ENCODE results near the gene ANKHD1. TPM values are rescaled to one million over a fixed set of nuclear protein-coding genes. Genes with fewer than 3 reads are reported as not detected.

Gene ANKHD1
- total RNA-seq (100 to 1,000 TPM in 5 of 7 donors, 10 to 100 TPM in 2; 72.0 to 141 (median 119) TPM), polyA plus RNA-seq (10 to 100 TPM; 48.3 to 85.5 TPM)
- long read RNA-seq, donor 1, transcript ANKHD1-205 (11 exons, 2,135 nt): major isoform, 6 of 101 reads
- long read RNA-seq, donor 1, partial matches to known transcripts: 84 of 101 reads
- long read RNA-seq, donor 1, other reads (novel, unspliced or antisense): 11 of 101 reads
- long read RNA-seq, donor 2, full-length matches to known transcripts: 14 of 31 reads
- long read RNA-seq, donor 2, partial matches to known transcripts: 17 of 31 reads
- long read RNA-seq, donor 2, other reads (novel, unspliced or antisense): 0 of 31 reads
- long read RNA-seq, donor 3, full-length matches to known transcripts: 15 of 162 reads
- long read RNA-seq, donor 3, partial matches to known transcripts: 100 of 162 reads
- long read RNA-seq, donor 3, other reads (novel, unspliced or antisense): 47 of 162 reads

GRCh38 chr5:140401362-140402257 is at the start of gene ANKHD1:
ANKHD1 (plus strand) TSS chr5:140401833; CDS start chr5:140401968, 135 bp downstream.
- H3K27me3 ChIP-seq: no peaks in the 10 kb centered on the region
- DNase-seq: peak; percentile 98 to 99 (median 98)
- peak within 1 kb of the TSS; percentile 81 to 91 for H3K27ac ChIP-seq
- no peaks in the 10 kb centered on the region for H3K36me3 ChIP-seq
- peak within 1 kb of the TSS; percentile 100 for H3K4me3 ChIP-seq
- no peaks in the 10 kb centered on the region for H3K9me3 ChIP-seq
- WGBS, 3 donors: 0 to 1% (median 0%) methylated on average over 82 to 83 of the region's 83 CpGs
- TF ChIP-seq POLR2A (IDR thresholded peaks at IDR 0.05) (peak; percentile 94), EP300 (IDR thresholded peaks at IDR 0.05) (peak; percentile 90), CTCF (IDR thresholded peaks at IDR 0.05) (peak in 1 of 3 donors; percentile 22)
- H3K4me1 ChIP-seq (ENCODE audit: insufficient read depth): peaks cover 19% of the 10 kb centered on the region
- intact Hi-C loops (cut with DNase I): loop anchor here in 2 of 4 donors (2.0 to 10.0 kb wide), 4 partner anchors 146 to 243 kb away; partner anchors contain the start of genes CYSTM1 (in 1 of the 2), EIF4EBP3 (in 1 of the 2), IK (in 1 of the 2) and NDUFA2 (in 1 of the 2)

- WGBS, 3 donors: 87 to 88% (median 88%) methylated on average over 7 of the region's 7 CpGs
- no peak for TF ChIP-seq POLR2A (IDR thresholded peaks at IDR 0.05)
- no peak for TF ChIP-seq EP300 (IDR thresholded peaks at IDR 0.05)
- no peak for TF ChIP-seq CTCF (IDR thresholded peaks at IDR 0.05)
- Histone ChIP-seq H3K27ac (no peak overlapping the region), H3K27me3 (no peaks in the 10 kb centered on the region), H3K4me1 (ENCODE audit: insufficient read depth) (no peaks in the 10 kb centered on the region), H3K36me3 (no peaks in the 10 kb centered on the region), H3K4me3 (no peak overlapping the region), H3K9me3 (no peaks in the 10 kb centered on the region)
- no peak for DNase-seq
- intact Hi-C loops (cut with DNase I): no loop called here
These were observed 46.1 kb upstream of the ANKHD1 start for GRCh38 chr5:140355546-140355945.

- no peak for DNase-seq
- 26 to 41% (median 32%) methylated on average over 8 to 10 of the region's 10 CpGs for WGBS, 3 donors
- TF ChIP-seq CTCF (IDR thresholded peaks at IDR 0.05) (no peak), POLR2A (IDR thresholded peaks at IDR 0.05) (no peak), EP300 (IDR thresholded peaks at IDR 0.05) (no peak)
- Histone ChIP-seq H3K9me3 (no peaks in the 10 kb centered on the region), H3K4me1 (ENCODE audit: insufficient read depth) (no peaks in the 10 kb centered on the region), H3K36me3 (no peaks in the 10 kb centered on the region), H3K27ac (no peak overlapping the region), H3K4me3 (no peak overlapping the region), H3K27me3 (no peaks in the 10 kb centered on the region)
- intact Hi-C loops (cut with DNase I): loop anchor here in 1 of 4 donors (2.0 kb wide), 1 partner anchor 112 kb away; no protein-coding TSS in a partner anchor
These were observed 44.5 kb upstream of the ANKHD1 start for GRCh38 chr5:140356853-140357725.

Data from ovary (tissue), 10 donors.